Ishikawa (cell line): ENCODE measurements around the gene NTSR2.

Experiments
- CEBPB ChIP-seq: IDR thresholded peaks from 2 replicates; pipeline ENCODE4 v1.6.1; 2012
- CREB1 ChIP-seq: IDR thresholded peaks from 2 replicates; pipeline ENCODE4 v1.6.1; 2012; ENCODE audit warnings: low read depth
- EGR1 ChIP-seq: IDR thresholded peaks from 2 replicates; pipeline ENCODE4 v1.6.1; 2012
- EP300 ChIP-seq: IDR thresholded peaks from 2 replicates; pipeline ENCODE4 v1.6.1; 2012; ENCODE audit warnings: borderline replicate concordance
- FOXM1 ChIP-seq: IDR thresholded peaks from 2 replicates; pipeline ENCODE4 v1.6.1; 2012; ENCODE audit warnings: low read depth, borderline replicate concordance
- MAX ChIP-seq: IDR thresholded peaks from 2 replicates; pipeline ENCODE4 v1.6.1; 2012
- NFIC ChIP-seq: IDR thresholded peaks from 2 replicates; pipeline ENCODE4 v1.6.1; 2012
- RAD21 ChIP-seq: IDR thresholded peaks from 2 replicates; pipeline ENCODE4 v1.6.1; 2012; ENCODE audit warnings: low read depth
- TAF1 ChIP-seq: IDR thresholded peaks from 2 replicates; pipeline ENCODE4 v1.6.1; 2012; ENCODE audit warnings: low read depth, mild to moderate bottlenecking
- TCF12 ChIP-seq: IDR thresholded peaks from 2 replicates; pipeline ENCODE4 v1.6.1; 2012; ENCODE audit warnings: low read depth
- TEAD4 ChIP-seq: IDR thresholded peaks from 2 replicates; pipeline ENCODE4 v1.6.1; 2012
- USF1 ChIP-seq: IDR thresholded peaks from 2 replicates; pipeline ENCODE4 v1.6.1; 2012
- YY1 ChIP-seq: IDR thresholded peaks from 2 replicates; pipeline ENCODE4 v1.6.1; 2012; ENCODE audit warnings: low read depth
- ZBTB7A ChIP-seq: IDR thresholded peaks from 2 replicates; pipeline ENCODE4 v1.6.1; 2012; ENCODE audit warnings: low read depth
- TF ChIP-seq, protein P1 (sequence below): IDR thresholded peaks from 2 replicates; pipeline ENCODE4 v1.6.1; 2012; ENCODE audit warnings: low read depth, mild to moderate bottlenecking

The NTSR2 gene

GRCh38 chr2:11625671-11626070 is 44.3 kb downstream of the NTSR2 start:
- TF ChIP-seq, protein P1, sequence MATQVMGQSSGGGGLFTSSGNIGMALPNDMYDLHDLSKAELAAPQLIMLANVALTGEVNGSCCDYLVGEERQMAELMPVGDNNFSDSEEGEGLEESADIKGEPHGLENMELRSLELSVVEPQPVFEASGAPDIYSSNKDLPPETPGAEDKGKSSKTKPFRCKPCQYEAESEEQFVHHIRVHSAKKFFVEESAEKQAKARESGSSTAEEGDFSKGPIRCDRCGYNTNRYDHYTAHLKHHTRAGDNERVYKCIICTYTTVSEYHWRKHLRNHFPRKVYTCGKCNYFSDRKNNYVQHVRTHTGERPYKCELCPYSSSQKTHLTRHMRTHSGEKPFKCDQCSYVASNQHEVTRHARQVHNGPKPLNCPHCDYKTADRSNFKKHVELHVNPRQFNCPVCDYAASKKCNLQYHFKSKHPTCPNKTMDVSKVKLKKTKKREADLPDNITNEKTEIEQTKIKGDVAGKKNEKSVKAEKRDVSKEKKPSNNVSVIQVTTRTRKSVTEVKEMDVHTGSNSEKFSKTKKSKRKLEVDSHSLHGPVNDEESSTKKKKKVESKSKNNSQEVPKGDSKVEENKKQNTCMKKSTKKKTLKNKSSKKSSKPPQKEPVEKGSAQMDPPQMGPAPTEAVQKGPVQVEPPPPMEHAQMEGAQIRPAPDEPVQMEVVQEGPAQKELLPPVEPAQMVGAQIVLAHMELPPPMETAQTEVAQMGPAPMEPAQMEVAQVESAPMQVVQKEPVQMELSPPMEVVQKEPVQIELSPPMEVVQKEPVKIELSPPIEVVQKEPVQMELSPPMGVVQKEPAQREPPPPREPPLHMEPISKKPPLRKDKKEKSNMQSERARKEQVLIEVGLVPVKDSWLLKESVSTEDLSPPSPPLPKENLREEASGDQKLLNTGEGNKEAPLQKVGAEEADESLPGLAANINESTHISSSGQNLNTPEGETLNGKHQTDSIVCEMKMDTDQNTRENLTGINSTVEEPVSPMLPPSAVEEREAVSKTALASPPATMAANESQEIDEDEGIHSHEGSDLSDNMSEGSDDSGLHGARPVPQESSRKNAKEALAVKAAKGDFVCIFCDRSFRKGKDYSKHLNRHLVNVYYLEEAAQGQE: no peak
- TF ChIP-seq CEBPB: no peak
- no peak for TF ChIP-seq TEAD4
- no peak for TF ChIP-seq YY1
- no peak for TF ChIP-seq CREB1
- TF ChIP-seq MAX: no peak
- no peak for TF ChIP-seq TCF12
- no peak for TF ChIP-seq NFIC
- TF ChIP-seq RAD21: no peak
- TF ChIP-seq EP300: no peak
- TF ChIP-seq FOXM1: no peak
- no peak for TF ChIP-seq USF1
- TF ChIP-seq TAF1: no peak
- no peak for TF ChIP-seq EGR1
- TF ChIP-seq ZBTB7A: no peak

GRCh38 chr2:11624893-11625292 is 45.1 kb downstream of the NTSR2 start:
- TF ChIP-seq TAF1 (no peak), CEBPB (no peak), TCF12 (no peak), ZBTB7A (no peak), RAD21 (no peak), NFIC (no peak), MAX (no peak), TEAD4 (no peak), EP300 (no peak), FOXM1 (no peak), EGR1 (no peak), CREB1 (no peak), USF1 (no peak), YY1 (no peak)
- TF ChIP-seq, protein P1: no peak

DNA sequence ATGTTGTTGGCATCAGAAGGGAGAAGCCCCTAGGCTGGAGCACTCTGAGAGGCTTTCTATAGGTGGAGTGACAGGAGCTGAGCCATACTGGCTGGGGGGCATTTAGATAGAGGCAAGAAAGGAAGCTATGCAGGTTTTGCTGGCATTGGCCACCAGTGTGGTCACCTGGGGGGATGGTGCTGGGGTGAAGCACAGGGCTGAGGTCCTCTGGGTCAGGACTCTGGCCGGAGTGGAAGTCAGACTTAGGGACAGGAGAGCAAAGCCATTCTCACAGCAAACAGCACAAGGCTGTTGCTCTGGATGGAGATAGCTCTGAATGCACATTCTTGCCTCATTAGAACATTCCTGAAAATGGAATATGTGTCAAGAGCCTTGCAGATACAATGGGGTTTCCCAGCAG is 47.4 kb downstream of the NTSR2 start:
- no peak for TF ChIP-seq EGR1
- no peak for TF ChIP-seq ZBTB7A
- TF ChIP-seq TAF1: no peak
- TF ChIP-seq RAD21: no peak
- TF ChIP-seq NFIC: no peak
- no peak for TF ChIP-seq TCF12
- TF ChIP-seq FOXM1: no peak
- no peak for TF ChIP-seq USF1
- TF ChIP-seq CREB1: no peak
- no peak for TF ChIP-seq CEBPB
- TF ChIP-seq, protein P1: no peak
- no peak for TF ChIP-seq YY1
- no peak for TF ChIP-seq EP300
- TF ChIP-seq MAX: no peak
- TF ChIP-seq TEAD4: no peak

DNA sequence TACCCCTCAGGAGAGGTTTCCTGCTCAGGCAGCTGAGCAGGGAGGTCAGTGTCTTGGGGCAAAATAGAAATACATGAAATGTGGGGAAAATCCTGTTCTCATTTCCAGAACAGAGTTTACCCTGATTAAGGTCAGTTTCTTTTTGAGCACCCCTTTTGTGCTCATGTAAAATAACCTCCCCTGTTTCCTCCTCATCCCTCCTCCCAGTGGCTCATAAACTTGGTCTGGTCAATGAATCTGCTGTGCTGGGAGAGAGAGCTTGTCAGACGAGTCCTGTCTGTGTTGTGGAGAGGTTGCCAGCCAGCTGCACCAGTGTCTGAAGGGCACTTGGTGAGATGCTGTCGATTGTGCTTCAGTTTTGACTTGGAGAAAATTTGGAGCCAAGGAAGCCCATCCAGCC is 48.6 kb downstream of the NTSR2 start:
- TF ChIP-seq EGR1 (no peak), EP300 (no peak), TEAD4 (no peak), USF1 (no peak)
